ENCODE results near the gene DHX30. TPM values are rescaled to one million over a fixed set of nuclear protein-coding genes. Genes with fewer than 3 reads are reported as not detected.
"Not testable (repeated sequence)": the region's sequence is repeated elsewhere in the genome, so short reads cannot be mapped to it uniquely, and the experiment has no call there.

DHX30 gene
- total and polyA plus RNA-seq, 4 donors, result 66.8 to 93.7 (median 78.7) TPM

GRCh38 chr3:47803480-47804025 lies 615 bp downstream of the DHX30 start:
- DNase-seq (ENCODE audit: low read depth in 4 of 6, low spot score in 6 of 6), result peak in 1 of 6 donors; percentile 13
- Histone ChIP-seq H3K9me3 (ENCODE audit: control insufficient read depth, insufficient read depth, low read length) (no peaks in the 10 kb centered on the region), H3K4me3 (ENCODE audit: low read depth, low read length) (peak overlapping the region; percentile 79), H3K36me3 (ENCODE audit: control insufficient read depth, insufficient read depth, low read length) (peaks cover 32% of the 10 kb centered on the region), H3K27ac (ENCODE audit: low read depth, low read length) (peak overlapping the region; percentile 50), H3K27me3 (ENCODE audit: control insufficient read depth, insufficient read depth, low read length) (no peaks in the 10 kb centered on the region), H3K4me1 (ENCODE audit: control insufficient read depth, insufficient read depth, low read length) (peaks cover 13% of the 10 kb centered on the region)
- 0% methylated on average over 17 of the region's 20 CpGs for WGBS (ENCODE audit: insufficient coverage)

DNA sequence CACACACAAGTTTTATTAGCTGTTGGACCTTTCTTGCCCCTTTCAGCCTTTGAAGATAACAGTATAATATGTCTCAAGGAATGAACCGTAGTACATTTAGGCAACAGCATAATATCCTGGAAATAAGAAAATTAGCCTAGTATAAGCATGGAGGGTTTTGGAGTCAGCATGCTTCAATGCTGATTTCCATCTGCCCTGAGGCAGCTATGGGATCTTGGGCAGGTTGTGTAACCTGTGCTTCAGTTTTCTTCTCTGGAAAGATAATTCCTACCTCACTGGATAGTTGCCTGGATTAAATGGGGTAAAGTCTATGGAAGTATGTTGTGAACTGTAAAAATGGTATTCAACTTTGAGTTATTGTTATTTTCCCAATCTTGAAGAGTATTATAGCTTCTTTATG lies 1.6 kb downstream of the DHX30 start:
- Histone ChIP-seq H3K36me3 (ENCODE audit: control insufficient read depth, insufficient read depth, low read length) (peaks cover 41% of the 10 kb centered on the region), H3K4me3 (ENCODE audit: low read depth, low read length) (no peak overlapping the region), H3K9me3 (ENCODE audit: control insufficient read depth, insufficient read depth, low read length) (no peaks in the 10 kb centered on the region), H3K27ac (ENCODE audit: low read depth, low read length) (no peak overlapping the region), H3K4me1 (ENCODE audit: control insufficient read depth, insufficient read depth, low read length) (peaks cover 13% of the 10 kb centered on the region), H3K27me3 (ENCODE audit: control insufficient read depth, insufficient read depth, low read length) (no peaks in the 10 kb centered on the region)
- DNase-seq (ENCODE audit: low read depth in 4 of 6, low spot score in 6 of 6), result no peak
- WGBS (ENCODE audit: insufficient coverage), result no CpG with 5 or more reads among the region's 1 CpG

DNA sequence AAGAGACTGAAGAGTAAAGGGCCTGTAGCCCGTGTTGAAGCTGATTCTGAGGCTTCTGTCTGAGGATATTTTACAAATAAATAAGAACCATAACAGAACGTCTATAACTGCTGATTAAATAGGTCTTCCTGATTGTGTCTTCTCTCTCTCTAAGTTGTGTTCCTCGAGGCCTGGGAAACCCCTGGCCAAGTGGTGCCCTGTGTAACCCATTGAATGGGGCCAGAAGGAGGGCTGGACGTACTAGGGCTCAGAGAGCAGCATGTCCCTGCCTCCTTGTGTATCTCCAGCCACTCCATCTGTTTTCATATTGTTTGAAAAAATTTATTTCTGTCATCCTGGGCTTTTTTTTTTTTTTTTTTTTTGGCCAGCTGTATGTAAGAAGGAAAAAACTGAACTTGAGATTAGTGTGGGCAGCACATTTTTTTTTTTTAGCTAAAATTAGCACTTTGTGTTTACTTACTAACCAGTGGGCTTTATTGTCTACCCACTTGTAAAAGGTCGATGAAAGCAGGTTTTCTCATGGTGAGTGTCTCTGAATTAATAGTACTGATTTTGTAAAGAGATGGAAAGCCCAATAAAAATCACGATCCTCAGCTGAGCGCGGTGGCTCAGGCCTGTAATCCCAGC lies 10.7 kb downstream of the DHX30 start:
- no peak for DNase-seq (ENCODE audit: low read depth in 4 of 6, low spot score in 6 of 6)

GRCh38 chr3:47817609-47818008 lies 14.7 kb downstream of the DHX30 start:
- no CpG with 5 or more reads among the region's 7 CpGs for WGBS (ENCODE audit: insufficient coverage)
- Histone ChIP-seq H3K4me3 (ENCODE audit: low read depth, low read length) (no peak overlapping the region), H3K9me3 (ENCODE audit: control insufficient read depth, insufficient read depth, low read length) (no peaks in the 10 kb centered on the region), H3K27me3 (ENCODE audit: control insufficient read depth, insufficient read depth, low read length) (no peaks in the 10 kb centered on the region), H3K4me1 (ENCODE audit: control insufficient read depth, insufficient read depth, low read length) (no peaks in the 10 kb centered on the region), H3K27ac (ENCODE audit: low read depth, low read length) (no peak overlapping the region), H3K36me3 (ENCODE audit: control insufficient read depth, insufficient read depth, low read length) (peaks cover 61% of the 10 kb centered on the region)
- DNase-seq (ENCODE audit: low read depth in 4 of 6, low spot score in 6 of 6), result no peak

More for the DNA sequence above, 10.7 kb downstream of the DHX30 start:
- Histone ChIP-seq H3K4me3 (ENCODE audit: low read depth, low read length) (no peak overlapping the region), H3K27ac (ENCODE audit: low read depth, low read length) (no peak overlapping the region), H3K9me3 (ENCODE audit: control insufficient read depth, insufficient read depth, low read length) (no peaks in the 10 kb centered on the region), H3K27me3 (ENCODE audit: control insufficient read depth, insufficient read depth, low read length) (no peaks in the 10 kb centered on the region), H3K4me1 (ENCODE audit: control insufficient read depth, insufficient read depth, low read length) (no peaks in the 10 kb centered on the region), H3K36me3 (ENCODE audit: control insufficient read depth, insufficient read depth, low read length) (peaks cover 62% of the 10 kb centered on the region)
- WGBS (ENCODE audit: insufficient coverage), result 88% methylated on average over 3 of the region's 8 CpGs

DNA sequence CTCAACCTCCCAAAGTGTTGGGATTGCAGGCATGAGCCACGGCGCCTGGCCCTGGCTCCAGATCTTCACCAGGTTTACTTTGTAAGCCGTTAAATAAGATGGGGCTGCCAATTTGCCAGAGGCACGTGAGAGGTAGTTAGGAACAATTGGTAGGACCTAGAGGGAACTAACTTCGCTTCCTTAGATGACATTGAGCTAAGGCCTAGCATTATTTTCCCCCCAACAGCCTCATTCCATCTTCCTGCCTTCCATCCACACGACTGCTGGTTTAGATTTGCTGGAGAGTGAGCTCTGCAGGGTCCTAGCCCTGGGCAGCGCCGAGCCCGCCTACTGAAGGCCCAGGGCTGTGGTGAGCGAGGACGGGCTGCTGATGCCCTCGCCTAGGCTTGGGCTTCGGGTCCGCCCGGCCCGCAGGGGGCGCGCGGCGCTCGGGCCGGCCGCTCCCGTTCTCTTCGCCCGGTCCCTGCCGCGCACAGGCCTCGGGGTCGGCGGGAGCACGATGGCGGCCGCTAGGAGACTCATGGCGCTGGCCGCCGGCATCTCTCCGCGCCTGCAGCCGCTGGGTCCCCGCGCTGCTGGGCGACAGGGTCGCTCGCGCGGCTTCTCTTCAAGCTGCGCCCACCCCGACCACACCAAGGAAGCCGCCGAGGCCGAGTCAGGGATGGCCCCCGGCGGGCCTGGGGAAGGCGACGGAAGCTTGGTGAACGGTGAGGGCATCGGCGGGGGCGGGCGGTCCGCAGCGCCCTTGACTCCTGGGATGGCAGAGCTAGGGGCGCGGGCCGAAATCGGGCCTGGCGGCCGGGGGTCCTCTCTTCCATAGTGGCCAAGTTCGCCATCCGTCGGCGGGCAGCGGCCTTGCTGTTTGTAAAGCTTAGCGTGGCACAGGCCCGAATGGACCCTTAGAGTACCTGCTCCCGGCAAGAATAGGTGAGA lies 21.9 kb downstream of the DHX30 start:
- H3K36me3 ChIP-seq (ENCODE audit: control insufficient read depth, insufficient read depth, low read length), result peaks cover 51% of the 10 kb centered on the region
- DNase-seq (ENCODE audit: low read depth in 4 of 6, low spot score in 6 of 6), result peak; percentile 55 to 93 (median 71)
- WGBS (ENCODE audit: insufficient coverage), result 2% methylated on average over 75 of the region's 77 CpGs

DNA sequence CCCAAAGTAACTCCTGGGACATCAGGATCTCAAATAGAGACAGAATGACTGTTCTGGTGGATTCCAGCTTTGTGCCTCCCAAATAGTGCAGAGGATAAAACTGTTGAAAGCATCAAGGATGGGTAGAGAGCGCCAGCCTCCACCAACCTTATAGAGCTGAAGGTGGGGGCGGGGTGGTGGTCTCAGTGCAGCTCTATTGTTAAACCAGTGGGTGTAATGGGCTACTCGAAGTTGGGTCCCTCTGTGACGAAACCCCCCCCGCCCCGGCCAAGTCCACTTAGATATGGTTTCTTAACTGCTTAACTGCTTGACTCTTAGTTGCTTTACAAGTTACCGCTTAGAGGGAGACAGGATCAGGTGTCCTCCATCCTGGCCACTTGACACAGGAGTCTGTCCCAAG lies 22.7 kb downstream of the DHX30 start:
- peaks cover 49% of the 10 kb centered on the region for H3K36me3 ChIP-seq (ENCODE audit: control insufficient read depth, insufficient read depth, low read length)
- no peaks in the 10 kb centered on the region for H3K27me3 ChIP-seq (ENCODE audit: control insufficient read depth, insufficient read depth, low read length)
- no peak overlapping the region for H3K27ac ChIP-seq (ENCODE audit: low read depth, low read length)
- H3K4me3 ChIP-seq (ENCODE audit: low read depth, low read length), result peak overlapping the region; percentile 81
- no peak for DNase-seq (ENCODE audit: low read depth in 4 of 6, low spot score in 6 of 6)
- H3K9me3 ChIP-seq (ENCODE audit: control insufficient read depth, insufficient read depth, low read length), result no peaks in the 10 kb centered on the region
- WGBS (ENCODE audit: insufficient coverage), result 26% methylated on average over 6 of the region's 7 CpGs
- peaks cover 18% of the 10 kb centered on the region for H3K4me1 ChIP-seq (ENCODE audit: control insufficient read depth, insufficient read depth, low read length)

More for the DNA sequence above, 21.9 kb downstream of the DHX30 start:
- Histone ChIP-seq H3K4me1 (ENCODE audit: control insufficient read depth, insufficient read depth, low read length) (peaks cover 18% of the 10 kb centered on the region), H3K27me3 (ENCODE audit: control insufficient read depth, insufficient read depth, low read length) (no peaks in the 10 kb centered on the region), H3K27ac (ENCODE audit: low read depth, low read length) (peak overlapping the region; percentile 75), H3K9me3 (ENCODE audit: control insufficient read depth, insufficient read depth, low read length) (no peaks in the 10 kb centered on the region), H3K4me3 (ENCODE audit: low read depth, low read length) (peak overlapping the region; percentile 81)

- H3K4me1 ChIP-seq (ENCODE audit: control insufficient read depth, insufficient read depth, low read length), result peaks cover 12% of the 10 kb centered on the region
- not testable (repeated sequence) for H3K27me3 ChIP-seq (ENCODE audit: control insufficient read depth, insufficient read depth, low read length); H3K9me3 ChIP-seq (ENCODE audit: control insufficient read depth, insufficient read depth, low read length); H3K4me3 ChIP-seq (ENCODE audit: low read depth, low read length); H3K27ac ChIP-seq (ENCODE audit: low read depth, low read length); DNase-seq (ENCODE audit: low read depth in 4 of 6, low spot score in 6 of 6)
- 100% methylated on average over 1 of the region's 9 CpGs for WGBS (ENCODE audit: insufficient coverage)
- peaks cover 70% of the 10 kb centered on the region for H3K36me3 ChIP-seq (ENCODE audit: control insufficient read depth, insufficient read depth, low read length)
These were observed 26.5 kb downstream of the DHX30 start for GRCh38 chr3:47829482-47829881.

- Histone ChIP-seq H3K36me3 (ENCODE audit: control insufficient read depth, insufficient read depth, low read length) (peaks cover 87% of the 10 kb centered on the region), H3K27ac (ENCODE audit: low read depth, low read length) (peak overlapping the region; percentile 15), H3K4me3 (ENCODE audit: low read depth, low read length) (no peak overlapping the region), H3K27me3 (ENCODE audit: control insufficient read depth, insufficient read depth, low read length) (no peaks in the 10 kb centered on the region), H3K9me3 (ENCODE audit: control insufficient read depth, insufficient read depth, low read length) (no peaks in the 10 kb centered on the region), H3K4me1 (ENCODE audit: control insufficient read depth, insufficient read depth, low read length) (peaks cover 4% of the 10 kb centered on the region)
- peak in 1 of 6 donors; percentile 61 for DNase-seq (ENCODE audit: low read depth in 4 of 6, low spot score in 6 of 6)
- 66% methylated on average over 7 of the region's 7 CpGs for WGBS (ENCODE audit: insufficient coverage)
These were observed 34.0 kb downstream of the DHX30 start for GRCh38 chr3:47836986-47837385.

DNA sequence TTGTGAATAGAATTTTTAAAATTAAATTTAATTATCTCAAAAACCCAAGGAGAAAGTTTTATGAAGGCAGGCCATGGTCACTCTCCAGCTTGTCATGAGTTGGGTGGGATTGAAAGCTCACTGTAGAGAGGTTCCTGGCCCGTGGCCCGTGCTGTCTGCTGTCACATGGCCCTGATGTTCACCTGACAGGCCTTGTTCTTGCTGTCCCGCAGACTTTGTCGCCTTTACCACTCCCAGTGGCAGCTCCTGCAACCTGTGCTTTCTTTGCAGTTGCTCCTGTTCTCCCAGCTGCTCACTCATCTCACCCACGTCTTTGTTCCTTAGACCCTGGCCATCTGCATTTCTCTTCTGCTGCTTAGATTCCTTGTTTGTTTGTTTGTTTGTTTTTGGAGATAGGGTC lies 35.6 kb downstream of the DHX30 start:
- Histone ChIP-seq H3K36me3 (ENCODE audit: control insufficient read depth, insufficient read depth, low read length) (peaks cover 83% of the 10 kb centered on the region), H3K4me1 (ENCODE audit: control insufficient read depth, insufficient read depth, low read length) (peaks cover 4% of the 10 kb centered on the region), H3K4me3 (ENCODE audit: low read depth, low read length) (no peak overlapping the region), H3K27ac (ENCODE audit: low read depth, low read length) (no peak overlapping the region), H3K9me3 (ENCODE audit: control insufficient read depth, insufficient read depth, low read length) (no peaks in the 10 kb centered on the region), H3K27me3 (ENCODE audit: control insufficient read depth, insufficient read depth, low read length) (no peaks in the 10 kb centered on the region)
- no peak for DNase-seq (ENCODE audit: low read depth in 4 of 6, low spot score in 6 of 6)
- WGBS (ENCODE audit: insufficient coverage), result 96% methylated on average over 4 of the region's 5 CpGs
